Body of pancreas (tissue), 4 donors: Measurements from ENCODE around the gene WFDC9.
"Not testable (repeated sequence)": the region's sequence is repeated elsewhere in the genome, so short reads cannot be mapped to it uniquely, and the experiment has no call there.

Experiments
- CTCF ChIP-seq, 7 experiments: fragments of 450-650 bp in 4 of 7; fragments of 200-600 bp in 3 of 7; sonication (generic) in 3 of 7; IDR thresholded peaks; one replicate each; pipeline ENCODE4 v1.5.1; 2016 to 2019; ENCODE audit warnings: antibody characterized with exemption in 7 of 7
- POLR2A ChIP-seq, 3 donors: fragments of 450-650 bp; IDR thresholded peaks; one replicate each; pipeline ENCODE4 v1.6.1; 2016; ENCODE audit warnings: antibody characterized with exemption in 3 of 3, mild to moderate bottlenecking in 2 of 3

DNA sequence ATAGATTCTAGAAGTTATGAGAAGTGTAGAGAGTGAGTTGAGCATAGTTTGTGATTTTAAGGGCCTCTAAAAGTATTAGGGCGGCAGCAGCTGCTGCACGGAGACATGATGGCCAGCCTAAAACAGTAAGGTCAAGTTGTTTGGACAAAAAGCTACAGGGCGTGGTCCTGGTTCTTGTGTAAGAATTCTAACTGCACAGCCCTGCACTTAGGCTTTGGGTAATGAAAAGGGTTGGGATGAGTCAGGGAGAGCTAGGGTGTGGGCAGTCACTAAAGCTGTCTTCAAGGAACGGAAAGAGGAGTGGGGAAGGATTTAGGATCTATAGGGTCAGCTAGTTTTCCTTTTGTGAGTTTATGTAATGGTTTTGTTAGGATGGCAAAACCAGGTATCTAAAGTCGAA is 45.1 kb downstream of the WFDC9 start:
- not testable (repeated sequence) for TF ChIP-seq POLR2A, CTCF (IDR thresholded peaks at IDR 0.05)
